H9 (cell line): ENCODE measurements around the gene KIF26A. TPM values are rescaled to one million over a fixed set of nuclear protein-coding genes. Genes with fewer than 3 reads are reported as not detected.

Source experiments
- DNase-seq: peaks from one replicate; pipeline ENCODE4 v3.0.0-alpha.2; 2017
- H2AFZ ChIP-seq: one replicate; pipeline ENCODE4 v1.6.1; 2013; ENCODE audit warnings: mild to moderate bottlenecking, low read length, control low read depth, moderate library complexity
- H2AK5ac ChIP-seq: 2 replicates; pipeline ENCODE4 v1.6.1; 2013; ENCODE audit warnings: low read length, control low read depth, mixed read lengths; ENCODE audit not compliant: insufficient read length
- H2BK120ac ChIP-seq: one replicate; pipeline ENCODE4 v1.6.1; 2013; ENCODE audit warnings: low read depth, mild to moderate bottlenecking, low read length, control low read depth, inconsistent platforms; ENCODE audit not compliant: poor library complexity, severe bottlenecking
- H2BK12ac ChIP-seq: 2 replicates; pipeline ENCODE4 v1.6.1; 2013; ENCODE audit warnings: low read length, control low read depth, mixed read lengths, low read depth; ENCODE audit not compliant: insufficient read length
- H2BK15ac ChIP-seq: 2 replicates; pipeline ENCODE4 v1.6.1; 2013; ENCODE audit warnings: low read depth, low read length, control low read depth
- H2BK20ac ChIP-seq: one replicate; pipeline ENCODE4 v1.6.1; 2013; ENCODE audit warnings: low read depth, mild to moderate bottlenecking, low read length, control low read depth, inconsistent platforms; ENCODE audit not compliant: poor library complexity, severe bottlenecking
- H2BK5ac ChIP-seq: 2 replicates; pipeline ENCODE4 v1.6.1; 2013; ENCODE audit warnings: low read length, control low read depth, mixed read lengths; ENCODE audit not compliant: insufficient read length
- H3K14ac ChIP-seq: 2 replicates; pipeline ENCODE4 v1.6.1; 2013; ENCODE audit warnings: low read length, control low read depth; ENCODE audit not compliant: insufficient read depth
- H3K18ac ChIP-seq: 2 replicates; pipeline ENCODE4 v1.6.1; 2013; ENCODE audit warnings: low read depth, mild to moderate bottlenecking, mixed read lengths, low read length, control low read depth; ENCODE audit not compliant: insufficient read length
- H3K23ac ChIP-seq: 2 replicates; pipeline ENCODE4 v1.6.1; 2013; ENCODE audit warnings: low read length, control low read depth, mixed read lengths, low read depth; ENCODE audit not compliant: insufficient read length
- H3K23me2 ChIP-seq: 2 replicates; pipeline ENCODE4 v1.6.1; 2013; ENCODE audit warnings: low read depth, mild to moderate bottlenecking, mixed read lengths, low read length, control low read depth; ENCODE audit not compliant: insufficient read length, poor library complexity, severe bottlenecking
- H3K27ac ChIP-seq: 2 replicates; pipeline ENCODE4 v1.5.1; 2013; ENCODE audit warnings: low read length, control low read depth, mixed read lengths, low read depth; ENCODE audit not compliant: insufficient read length
- H3K27me3 ChIP-seq: 2 replicates; pipeline ENCODE4 v1.6.1; 2013; ENCODE audit warnings: low read length, control low read depth, inconsistent platforms; ENCODE audit not compliant: insufficient read depth
- H3K4ac ChIP-seq: 2 replicates; pipeline ENCODE4 v1.6.1; 2013; ENCODE audit warnings: low read depth, mild to moderate bottlenecking, control low read depth, inconsistent platforms, low read length, moderate library complexity
- H3K4me1 ChIP-seq: 2 replicates; pipeline ENCODE4 v1.6.1; 2013; ENCODE audit warnings: low read length, control low read depth, inconsistent platforms; ENCODE audit not compliant: insufficient read depth
- H3K4me2 ChIP-seq: 2 replicates; pipeline ENCODE4 v1.6.1; 2013; ENCODE audit warnings: low read length, control low read depth, mixed read lengths; ENCODE audit not compliant: insufficient read length, insufficient read depth
- H3K56ac ChIP-seq: 2 replicates; pipeline ENCODE4 v1.6.1; 2013; ENCODE audit warnings: low read depth, mild to moderate bottlenecking, mixed read lengths, low read length, control low read depth; ENCODE audit not compliant: insufficient read length
- H3K79me1 ChIP-seq: 2 replicates; pipeline ENCODE4 v1.6.1; 2013; ENCODE audit warnings: low read depth, mild to moderate bottlenecking, moderate library complexity, low read length, control low read depth, inconsistent platforms; ENCODE audit not compliant: insufficient read depth, poor library complexity, severe bottlenecking
- H3K79me2 ChIP-seq: 2 replicates; pipeline ENCODE4 v1.6.1; 2013; ENCODE audit warnings: low read length, control low read depth, inconsistent platforms; ENCODE audit not compliant: insufficient read depth
- H3K9ac ChIP-seq: 2 replicates; pipeline ENCODE4 v1.6.1; 2013; ENCODE audit warnings: low read length, control low read depth, mixed read lengths; ENCODE audit not compliant: insufficient read length; ENCODE audit errors: extremely low read depth
- H3K9me3 ChIP-seq: one replicate; pipeline ENCODE4 v1.6.1; 2013; ENCODE audit warnings: low read depth, low read length, inconsistent platforms; ENCODE audit not compliant: control insufficient read depth
- H3T11ph ChIP-seq: one replicate; pipeline ENCODE4 v1.6.1; 2013; ENCODE audit warnings: mild to moderate bottlenecking, low read length, control low read depth, inconsistent platforms
- H4K20me1 ChIP-seq: one replicate; pipeline ENCODE4 v1.6.1; 2013; ENCODE audit not compliant: control insufficient read depth, insufficient read length, insufficient read depth
- H4K5ac ChIP-seq: 2 replicates; pipeline ENCODE4 v1.6.1; 2013; ENCODE audit warnings: low read depth, mild to moderate bottlenecking, mixed read lengths, low read length, control low read depth; ENCODE audit not compliant: insufficient read length
- H4K8ac ChIP-seq: replicated peaks from 2 replicates; pipeline ENCODE4 v1.6.1; 2013; ENCODE audit warnings: low read length, control low read depth, mixed read lengths, low read depth; ENCODE audit not compliant: insufficient read length
- H4K91ac ChIP-seq: 2 replicates; pipeline ENCODE4 v1.6.1; 2013; ENCODE audit warnings: low read depth, mild to moderate bottlenecking, moderate library complexity, mixed read lengths, low read length, control low read depth; ENCODE audit not compliant: insufficient read length
- H3K27ac Mint-ChIP-seq, 3 experiments: 2 replicates in 2 of 3; 3 replicates in 1 of 3; pipeline ENCODE4 v1.8.0; 2020 to 2021; ENCODE audit warnings: mixed read lengths in 3 of 3, mild to moderate bottlenecking in 1 of 3, moderate library complexity in 1 of 3
- H3K27me3 Mint-ChIP-seq: 2 replicates; pipeline ENCODE4 v1.8.0; 2021; ENCODE audit warnings: low read depth, mild to moderate bottlenecking, moderate library complexity, mixed read lengths
- H3K36me3 Mint-ChIP-seq, 3 experiments: 2 replicates in 2 of 3; 3 replicates in 1 of 3; pipeline ENCODE4 v1.8.0; 2020 to 2021; ENCODE audit warnings: low read depth in 3 of 3, mixed read lengths in 3 of 3; ENCODE audit not compliant: insufficient read depth in 1 of 3
- H3K4me1 Mint-ChIP-seq, 2 experiments: 2 replicates each; pipeline ENCODE4 v1.8.0; 2020; ENCODE audit warnings: mixed read lengths in 2 of 2
- H3K4me3 Mint-ChIP-seq, 2 experiments: 2 replicates in 1 of 2; 3 replicates in 1 of 2; pipeline ENCODE4 v1.8.0; 2020 to 2021; ENCODE audit warnings: mild to moderate bottlenecking in 2 of 2, mixed read lengths in 2 of 2, moderate library complexity in 1 of 2
- H3K9me3 Mint-ChIP-seq, 2 experiments: 2 replicates in 1 of 2; 3 replicates in 1 of 2; pipeline ENCODE4 v1.8.0; 2020; ENCODE audit warnings: mild to moderate bottlenecking in 2 of 2, mixed read lengths in 2 of 2, moderate library complexity in 1 of 2
- CTCF ChIP-seq: fragments of 200-600 bp; sonication (generic); conservative IDR thresholded peaks from 3 replicates; pipeline ENCODE4 v1.8.0; 2021; ENCODE audit warnings: antibody characterized with exemption, mild to moderate bottlenecking
- WGBS: extraction: QIAGEN DNeasy Blood & Tissue Kit; methylation state at CpG from one replicate; pipeline ENCODE4 v1.1.7; 2013; ENCODE audit warnings: missing lambda C conversion rate, low lambda C conversion rate, mixed read lengths; ENCODE audit not compliant: insufficient read length; ENCODE audit errors: extremely low coverage; 5-methylcytosine and 5-hydroxymethylcytosine counted together
- total RNA-seq: library from RNA; stranded (reverse); gene quantifications from 2 replicates; pipeline ENCODE4 v1.2.1, GENCODE V29; 2021

Gene KIF26A
- total RNA-seq, 1 experiment from 2014 or later: 44.2 TPM

- H3K4me2 ChIP-seq: no peak overlapping the region
- no peak overlapping the region for H2BK5ac ChIP-seq
- peaks cover 4 to 6% of the 10 kb centered on the region in 2 experiments; a peak in 3 of 4 replicates for H3K4me1 Mint-ChIP-seq
- no peak overlapping the region for H4K5ac ChIP-seq
- H3K23me2 ChIP-seq: no peaks in the 10 kb centered on the region
- H3K79me2 ChIP-seq: no peaks in the 10 kb centered on the region
- no peak overlapping the region for H3K56ac ChIP-seq
- no peak overlapping the region for H2BK120ac ChIP-seq
- H3K27ac Mint-ChIP-seq: peak overlapping the region in 1 of 3 experiments; percentile 50; a peak in 3 of 7 replicates
- H3K4me3 Mint-ChIP-seq: no peak overlapping the region
- H3T11ph ChIP-seq: no peak overlapping the region
- H3K4me1 ChIP-seq: no peaks in the 10 kb centered on the region
- no peak for DNase-seq
- H3K27ac ChIP-seq: no peak overlapping the region
- no peaks in the 10 kb centered on the region for H3K27me3 Mint-ChIP-seq
- H3K36me3 Mint-ChIP-seq: peaks cover 5 to 11% (median 5%) of the 10 kb centered on the region in 3 experiments; a peak in 6 of 7 replicates
- H3K4ac ChIP-seq: no peak overlapping the region
- no peak for TF ChIP-seq CTCF
- H3K27me3 ChIP-seq: no peaks in the 10 kb centered on the region
- H3K23ac ChIP-seq: no peak overlapping the region
- H3K9ac ChIP-seq: no peak overlapping the region
- no peak overlapping the region for H2BK20ac ChIP-seq
- no peak overlapping the region for H2AK5ac ChIP-seq
- H3K14ac ChIP-seq: no peak overlapping the region; the same call in 1 of the 2 replicates
- H4K20me1 ChIP-seq: no peaks in the 10 kb centered on the region
- H2AFZ ChIP-seq: no peak overlapping the region
- H3K18ac ChIP-seq: no peak overlapping the region
- no peaks in the 10 kb centered on the region for H3K9me3 Mint-ChIP-seq
- no peak overlapping the region for H2BK15ac ChIP-seq
- H4K91ac ChIP-seq: no peak overlapping the region
- no peak overlapping the region for H2BK12ac ChIP-seq
- no peaks in the 10 kb centered on the region for H3K79me1 ChIP-seq
- H3K9me3 ChIP-seq: no peaks in the 10 kb centered on the region
- no CpG with 5 or more reads among the region's 5 CpGs for WGBS
- no peak overlapping the region for H4K8ac ChIP-seq
These were observed 17.8 kb downstream of the KIF26A start for GRCh38 chr14:104156142-104156541.
